GM18519 (cell line): ENCODE data around the gene EYS.

Experiments
- ATAC-seq: cut with Tn5 transposase; IDR thresholded peaks from one replicate; pipeline ENCODE4 v1.9.1; 2021; ENCODE audit warnings: mild to moderate bottlenecking, moderate library complexity; ENCODE audit not compliant: unreplicated experiment, low FRiP score

Gene EYS

DNA sequence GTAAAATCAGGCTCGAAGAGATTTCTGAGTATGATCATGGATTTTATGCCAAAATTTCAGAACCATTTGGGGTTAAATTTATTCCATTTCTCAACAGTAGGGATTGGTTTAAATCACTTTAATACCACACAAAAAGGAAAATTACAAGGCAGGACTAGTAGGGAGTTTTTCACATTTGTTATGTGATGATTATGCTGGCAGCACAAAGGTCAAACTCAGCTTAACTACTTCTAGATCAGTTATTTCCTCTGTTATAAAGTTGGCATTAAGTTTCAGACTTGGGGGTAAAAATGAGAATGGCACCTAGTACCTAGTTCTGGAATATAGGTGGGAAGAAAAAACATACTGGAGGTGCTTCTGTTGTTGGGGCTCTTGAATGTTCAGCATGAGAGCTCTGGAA lies 2031.9 kb downstream of the EYS start:
- ATAC-seq = no peak

DNA sequence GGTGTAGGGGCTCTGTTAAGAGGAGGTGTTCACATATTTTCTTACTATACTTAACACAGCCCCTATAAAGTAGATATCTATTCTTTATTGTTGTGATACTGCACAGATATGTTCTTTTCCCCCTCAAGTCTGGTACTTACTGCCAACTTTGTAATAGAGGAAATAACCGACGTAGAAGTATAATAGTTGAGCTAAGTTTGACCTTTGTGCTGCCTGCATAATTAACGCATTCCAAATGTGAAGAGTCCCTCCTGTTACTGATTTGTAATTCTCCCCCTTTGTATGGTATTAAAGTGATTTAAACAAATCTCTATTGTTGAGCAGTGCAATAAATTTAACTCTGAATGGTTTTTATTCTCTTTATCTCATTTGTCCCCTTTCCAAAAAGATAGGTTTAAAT lies 2032.4 kb downstream of the EYS start:
- no peak for ATAC-seq

DNA sequence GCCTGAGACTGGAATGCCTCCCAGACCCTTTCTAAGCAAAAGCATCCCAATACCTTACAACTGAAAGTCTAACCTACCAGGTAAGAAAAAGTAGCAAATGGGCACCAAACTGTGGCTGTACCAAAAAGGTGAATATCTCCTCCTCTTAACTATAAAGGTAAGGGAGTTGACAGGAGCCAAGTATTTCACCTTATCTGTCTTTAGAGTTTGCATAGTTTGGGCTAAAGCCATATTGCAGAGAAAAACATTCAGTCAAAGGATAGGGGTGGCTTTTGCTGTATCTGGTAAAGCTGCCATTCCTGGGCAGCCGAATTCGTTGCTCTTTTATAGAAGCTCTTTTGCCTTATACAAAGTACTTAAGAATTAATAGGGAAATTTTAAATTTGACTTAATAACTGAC lies 2033.3 kb downstream of the EYS start:
- ATAC-seq = no peak

DNA sequence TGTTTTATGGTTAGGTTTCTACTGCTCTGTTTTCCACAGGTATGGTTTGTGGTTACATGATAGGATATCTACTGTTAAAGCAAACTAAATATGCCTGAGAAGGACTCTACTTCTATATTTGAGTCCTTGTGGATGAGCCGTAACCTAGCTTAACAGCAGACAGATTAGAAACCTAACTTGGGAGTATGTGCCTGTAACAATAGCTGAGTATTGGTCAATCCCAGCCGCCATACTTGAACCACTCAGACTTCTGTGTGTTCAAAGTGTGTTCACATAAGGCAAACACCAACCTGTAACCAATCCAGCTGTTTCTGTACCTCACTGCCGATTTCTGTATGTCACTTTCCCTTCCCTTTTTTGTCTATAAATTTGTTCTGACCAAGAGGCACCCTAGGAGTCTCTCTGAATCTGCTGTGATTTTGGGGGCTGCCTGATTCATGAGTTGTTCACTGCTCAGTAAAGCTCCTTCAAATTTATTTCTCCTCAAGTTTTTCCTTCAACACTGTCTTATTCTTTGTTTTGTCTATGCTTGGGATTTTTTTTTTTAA lies 2034.4 kb downstream of the EYS start:
- no peak for ATAC-seq

DNA sequence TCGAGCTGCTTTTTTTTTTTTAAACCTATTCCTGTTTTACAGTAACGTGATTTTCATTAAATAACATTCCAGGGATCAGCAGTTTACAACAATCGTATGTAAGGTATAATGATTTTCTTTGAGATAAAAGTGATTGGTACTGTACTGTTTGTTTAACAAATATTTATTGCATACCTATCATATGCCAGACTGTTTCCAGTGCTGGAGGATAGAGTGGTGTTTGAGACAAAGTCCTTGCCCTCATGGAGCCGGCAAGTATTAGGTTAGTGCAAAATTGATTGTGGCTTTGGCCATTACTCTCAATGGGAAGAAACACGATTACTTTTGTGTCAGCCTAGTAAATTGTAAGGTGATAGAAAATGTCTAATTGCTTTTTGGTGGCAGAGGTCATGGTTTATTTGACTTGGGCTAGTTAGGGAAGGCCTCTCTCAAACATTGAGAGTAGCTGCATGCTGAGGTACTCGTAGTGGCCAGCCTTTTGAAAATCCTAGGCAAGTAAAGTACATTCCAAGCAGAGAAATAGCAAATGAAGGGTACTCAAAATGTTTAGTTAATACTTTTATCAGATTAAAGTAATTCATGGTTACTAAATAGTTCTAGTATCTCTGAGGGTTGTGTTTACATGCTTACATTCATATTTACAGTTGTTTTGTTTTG lies 2035.8 kb downstream of the EYS start:
- ATAC-seq = no peak
